Suppressor macrophage treated with lipopolysaccharide for 4 hours (primary cell): ENCODE measurements around the gene ZNHIT2.
"Not testable (repeated sequence)": the region's sequence is repeated elsewhere in the genome, so short reads cannot be mapped to it uniquely, and the experiment has no call there.

ENCODE experiments used
- DNase-seq: peaks from one replicate; pipeline ENCODE4 v3.0.0-alpha.2; 2020

ZNHIT2 gene

GRCh38 chr11:65118891-65119669 lies 1.6 kb upstream of the ZNHIT2 start:
- not testable (repeated sequence) for DNase-seq

- DNase-seq = no peak
These were observed 766 bp upstream of the ZNHIT2 start for GRCh38 chr11:65118097-65118837.

- peak; percentile 41 for DNase-seq
These were observed 913 bp downstream of the ZNHIT2 start for GRCh38 chr11:65116370-65117205.

GRCh38 chr11:65115361-65116082 lies 2.0 kb downstream of the ZNHIT2 start:
- DNase-seq = no peak

- no peak for DNase-seq
These were observed 2.8 kb downstream of the ZNHIT2 start for GRCh38 chr11:65114538-65115171.

GRCh38 chr11:65113839-65114238 lies 3.7 kb downstream of the ZNHIT2 start:
- no peak for DNase-seq

- DNase-seq = no peak
These were observed 4.1 kb downstream of the ZNHIT2 start for GRCh38 chr11:65113361-65113756.

- DNase-seq = peak; percentile 71
These were observed 4.7 kb downstream of the ZNHIT2 start for GRCh38 chr11:65112546-65113360.

GRCh38 chr11:65111744-65112545 lies 5.6 kb downstream of the ZNHIT2 start, which contains the start of gene TM7SF2:
Gene TM7SF2, plus strand, starts transcription at chr11:65111872. Its CDS starts 144 bp downstream, at chr11:65112016.
- DNase-seq = peak; percentile 96

GRCh38 chr11:65111159-65111743 lies 6.2 kb downstream of the ZNHIT2 start:
- no peak for DNase-seq

GRCh38 chr11:65110354-65110861 lies 7.1 kb downstream of the ZNHIT2 start:
- peak; percentile 92 for DNase-seq

- no peak for DNase-seq
These were observed 8.0 kb downstream of the ZNHIT2 start for GRCh38 chr11:65109231-65110198.

GRCh38 chr11:65108469-65109123 lies 8.9 kb downstream of the ZNHIT2 start:
- no peak for DNase-seq

- DNase-seq = no peak
These were observed 9.6 kb downstream of the ZNHIT2 start for GRCh38 chr11:65107751-65108468.

- DNase-seq = no peak
These were observed 10.4 kb downstream of the ZNHIT2 start for GRCh38 chr11:65107078-65107477.

- DNase-seq = no peak
These were observed 12.9 kb downstream of the ZNHIT2 start for GRCh38 chr11:65104628-65105027.

- DNase-seq = no peak
These were observed 14.0 kb downstream of the ZNHIT2 start for GRCh38 chr11:65103476-65103875.
